ENCODE measurements around the gene HHATL.

DNA sequence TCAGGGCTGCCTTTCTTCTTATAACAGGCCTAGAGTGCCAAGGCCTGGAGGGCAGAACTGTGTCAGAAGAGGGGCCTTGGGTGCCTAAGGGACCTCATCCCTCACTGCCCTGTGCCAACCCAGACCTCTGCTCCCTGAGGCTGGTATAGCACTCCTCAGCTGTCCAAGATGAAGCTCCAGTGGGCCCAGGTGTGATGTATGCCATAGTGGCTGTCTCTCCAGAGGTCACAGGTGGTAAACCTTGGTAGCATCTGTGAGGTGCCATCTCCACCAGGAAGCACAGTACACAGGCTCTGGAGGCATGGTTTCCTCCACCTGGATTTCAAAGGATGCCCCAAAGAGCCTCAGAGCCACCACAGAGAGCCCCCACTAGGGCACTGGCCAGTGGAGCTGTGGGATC, 29.5 kb downstream of the HHATL start:
- no peak for TF ChIP-seq YY1 (IDR thresholded peaks at IDR 0.05; ENCODE audit: low read depth)
- no peak for TF ChIP-seq EP300 (IDR thresholded peaks at IDR 0.05; ENCODE audit: borderline replicate concordance)
- no peak for TF ChIP-seq CREB1 (IDR thresholded peaks at IDR 0.05; ENCODE audit: low read depth)
- TF ChIP-seq MAX (IDR thresholded peaks at IDR 0.05) = no peak
- TF ChIP-seq TAF1 (IDR thresholded peaks at IDR 0.05; ENCODE audit: low read depth) = no peak
- no peak for TF ChIP-seq RAD21 (IDR thresholded peaks at IDR 0.05; ENCODE audit: low read depth)
- no peak for TF ChIP-seq TCF12 (IDR thresholded peaks at IDR 0.05; ENCODE audit: low read depth)
- TF ChIP-seq EGR1 (IDR thresholded peaks at IDR 0.05) = no peak

All from Ishikawa (cell line).